ENCODE results near the gene MAPRE2. TPM values are rescaled to one million over a fixed set of nuclear protein-coding genes. Genes with fewer than 3 reads are reported as not detected.

MAPRE2 gene
- total RNA-seq, 1 experiment from 2014 or later, result 29.4 TPM

DNA sequence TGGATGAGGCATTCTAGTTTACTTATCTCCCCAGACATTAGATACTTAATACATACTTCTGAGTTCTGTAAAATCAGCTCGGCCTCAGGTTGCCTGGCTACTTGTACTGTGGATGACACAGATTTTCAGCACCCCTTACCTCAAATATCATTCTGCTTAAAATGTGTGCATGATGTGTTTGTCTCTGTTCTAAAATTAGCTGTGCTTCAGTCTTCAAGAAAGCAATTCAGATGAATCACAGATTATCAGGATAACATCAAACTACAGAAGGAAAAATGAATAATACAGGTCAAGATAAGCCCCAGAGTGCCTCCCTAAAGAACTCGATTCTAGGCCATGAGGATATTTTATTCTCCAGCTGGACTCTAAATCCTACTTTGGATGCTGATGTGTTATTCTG lies 21.3 kb upstream of the MAPRE2 start:
- Histone ChIP-seq H3K4me2 (ENCODE audit: insufficient read depth, insufficient read length, low read length) (no peak overlapping the region), H2BK15ac (ENCODE audit: low read depth, low read length) (no peak overlapping the region), H3K56ac (ENCODE audit: insufficient read length, low read depth, low read length) (no peak overlapping the region), H4K20me1 (ENCODE audit: control insufficient read depth, insufficient read depth, insufficient read length) (no peaks in the 10 kb centered on the region), H3K79me2 (ENCODE audit: insufficient read depth, low read length) (no peaks in the 10 kb centered on the region), H2AFZ (ENCODE audit: low read length) (no peak overlapping the region), H3K4me1 (ENCODE audit: insufficient read depth, low read length) (no peaks in the 10 kb centered on the region), H3K23me2 (ENCODE audit: insufficient read length, low read depth, low read length, poor library complexity, severe bottlenecking) (no peaks in the 10 kb centered on the region), H2AK5ac (ENCODE audit: insufficient read length, low read length) (no peak overlapping the region), H2BK120ac (ENCODE audit: low read depth, low read length, poor library complexity, severe bottlenecking) (no peak overlapping the region), H4K5ac (ENCODE audit: insufficient read length, low read depth, low read length) (no peak overlapping the region), H4K91ac (ENCODE audit: insufficient read length, low read depth, low read length) (no peak overlapping the region), H3K14ac (ENCODE audit: insufficient read depth, low read length) (no peak overlapping the region), H3K9ac (ENCODE audit: extremely low read depth, insufficient read length, low read length) (no peak overlapping the region), H4K8ac (replicated peaks; ENCODE audit: insufficient read length, low read depth, low read length) (no peak overlapping the region), H2BK12ac (ENCODE audit: insufficient read length, low read depth, low read length) (no peak overlapping the region), H2BK5ac (ENCODE audit: insufficient read length, low read length) (no peak overlapping the region), H3K27me3 (ENCODE audit: insufficient read depth, low read length) (no peaks in the 10 kb centered on the region), H3K79me1 (ENCODE audit: insufficient read depth, low read depth, low read length, poor library complexity, severe bottlenecking) (no peaks in the 10 kb centered on the region), H3K27ac (ENCODE audit: insufficient read length, low read depth, low read length) (no peak overlapping the region), H3K9me3 (ENCODE audit: control insufficient read depth, low read depth, low read length) (no peaks in the 10 kb centered on the region), H2BK20ac (ENCODE audit: low read depth, low read length, poor library complexity, severe bottlenecking) (no peak overlapping the region), H3K23ac (ENCODE audit: insufficient read length, low read depth, low read length) (no peak overlapping the region), H3T11ph (ENCODE audit: low read length) (no peak overlapping the region), H3K18ac (ENCODE audit: insufficient read length, low read depth, low read length) (no peak overlapping the region), H3K4ac (ENCODE audit: low read depth, low read length) (no peak overlapping the region)
- Mint-ChIP-seq H3K9me3 (no peaks in the 10 kb centered on the region), H3K36me3 (ENCODE audit: insufficient read depth in 1 of 3, low read depth in 3 of 3) (no peaks in the 10 kb centered on the region), H3K4me3 (no peak overlapping the region), H3K27me3 (ENCODE audit: low read depth) (no peaks in the 10 kb centered on the region), H3K27ac (no peak overlapping the region), H3K4me1 (peaks cover 8% of the 10 kb centered on the region in 2 experiments)
- WGBS (ENCODE audit: extremely low coverage, insufficient read length, low lambda C conversion rate), result no CpG with 5 or more reads among the region's 2 CpGs
- no peak for TF ChIP-seq CTCF (conservative IDR thresholded peaks at IDR 0.05)
- DNase-seq, result no peak

Data from H9 (cell line).